Pancreas (tissue), 10 donors: ENCODE results near the gene RAB5B. TPM values are rescaled to one million over a fixed set of nuclear protein-coding genes. Genes with fewer than 3 reads are reported as not detected.
A peak's percentile ranks its signal among the peaks of the same experiment; 100 is the strongest.

Experiments
- ATAC-seq, 4 donors: fragments of 200-7000 bp; cut with Tn5 transposase; one replicate each; pipeline versions ENCODE4 v1.8.0 to v1.9.1; 2020; ENCODE audit warnings: mild to moderate bottlenecking in 4 of 4, moderate library complexity in 4 of 4
- DNase-seq, 6 donors: peaks; one replicate each; pipeline ENCODE4 v3.0.0-alpha.2; 2020
- FAIRE-seq: peaks from 2 replicates; lab custom pipeline; 2012; peaks lifted over from hg19 to GRCh38; lab: Jason Lieb, UNC
- H3K27ac ChIP-seq, 4 donors: fragments of 200-600 bp; sonication (generic); 1 replicate in 3 of 4; 2 replicates in 1 of 4; pipeline versions ENCODE4 v1.5.0 to v1.8.0; 2020
- H3K27me3 ChIP-seq, 4 donors: fragments of 200-600 bp; one replicate each; pipeline ENCODE4 v1.8.0; 2021
- H3K36me3 ChIP-seq, 3 donors: fragments of 200-600 bp; sonication (generic) in 1 of 3; one replicate each; pipeline versions ENCODE4 v1.5.0 to v1.8.0; 2020 to 2021
- H3K4me1 ChIP-seq, 3 donors: fragments of 200-600 bp; one replicate each; pipeline ENCODE4 v1.8.0; 2021
- H3K4me3 ChIP-seq, 4 donors: fragments of 200-600 bp; sonication (generic) in 2 of 4; one replicate each; pipeline versions ENCODE4 v1.5.0 to v1.8.0; 2020 to 2021
- H3K9me3 ChIP-seq, 4 donors: fragments of 200-600 bp; one replicate each; pipeline ENCODE4 v1.8.0; 2021
- CTCF ChIP-seq, 4 donors: fragments of 200-600 bp; sonication (generic) in 3 of 4; IDR thresholded peaks; one replicate each; pipeline versions ENCODE4 v1.5.0 to v1.8.0; 2021; ENCODE audit warnings: antibody characterized with exemption in 4 of 4
- WGBS, 2 donors: extraction: QIAGEN DNeasy Blood & Tissue Kit; methylation state at CpG; one replicate each; pipeline ENCODE4 v1.1.7; 2013; 5-methylcytosine and 5-hydroxymethylcytosine counted together
- intact Hi-C, 3 donors: fragments of 100-400 bp; cut with DNase I; formaldehyde crosslinking; loops; one replicate each; pipeline versions ENCODE4 v1.11.1 to v1.14.2; 2022
- polyA plus RNA-seq, 2 donors: library from polyadenylated mRNA; stranded (reverse); fragments of 200-250 nt; gene quantifications; one replicate each; pipeline ENCODE4 v1.2.3, GENCODE V29; 2013
- total RNA-seq, 6 donors: library from RNA; stranded (reverse); fragmentation: NEBNext Ultra II Directional in 4 of 6; extraction: Animal tissue kit (Norgen Biotek cat#: 25700) in 4 of 6; gene quantifications; one replicate each; pipeline versions ENCODE4 v1.2.1 to v1.2.4, GENCODE V29; 2021 to 2023
- donor health status: healthy with polysubstance abuse.
- donor health status: DM: no; HTN: no; CAD: no; lungs with moderate emphysema.
- donor health status: DM: no; HTN: no; CAD: no.
- donor health status: control.
- donor health status: control.
- donor health status: Bipolar disorder and iron deficiency.
- donor health status: DM: yes; HTN: yes; CAD: no.
- donor health status: DM: no; HTN: no; CAD: no.
- donor health status: DM: no; HTN: no; CAD: no.
- donor health status: DM: yes; HTN: yes; CAD: no.

Gene RAB5B
- total and polyA plus RNA-seq, 8 donors: 19.8 to 76.8 (median 36.4) TPM

- FAIRE-seq (no peak), DNase-seq (peak; percentile 34 to 87 (median 58)), ATAC-seq (peak; percentile 35 to 62 (median 50))
- no peak for TF ChIP-seq CTCF (IDR thresholded peaks at IDR 0.05)
- intact Hi-C loops: loop anchor here in 1 of 3 donors (10.0 kb wide), 1 partner anchor 187 kb away; the partner anchor contains the start of gene GDF11
- Histone ChIP-seq H3K36me3 (no peaks in the 10 kb centered on the region), H3K4me1 (peaks cover 11 to 26% (median 19%) of the 10 kb centered on the region in 3 donors), H3K27me3 (no peaks in the 10 kb centered on the region), H3K27ac (peak overlapping the region; percentile 13 to 73 (median 58)), H3K4me3 (peak overlapping the region; percentile 57 to 78 (median 74)), H3K9me3 (no peaks in the 10 kb centered on the region)
- 1% methylated on average over 52 to 60 of the region's 60 CpGs for WGBS, 2 donors
Measured at GRCh38 chr12:55931780-55932550, 41.9 kb upstream of the RAB5B start.

GRCh38 chr12:55932551-55932910 lies 41.3 kb upstream of the RAB5B start:
- Histone ChIP-seq H3K9me3 (no peaks in the 10 kb centered on the region), H3K4me3 (peak overlapping the region; percentile 57 to 78 (median 74)), H3K27ac (no peak overlapping the region), H3K27me3 (no peaks in the 10 kb centered on the region), H3K4me1 (peaks cover 11 to 26% (median 19%) of the 10 kb centered on the region in 3 donors), H3K36me3 (no peaks in the 10 kb centered on the region)
- WGBS, 2 donors: 3 to 4% methylated on average over 4 of the region's 4 CpGs
- no peak for TF ChIP-seq CTCF (IDR thresholded peaks at IDR 0.05)
- ATAC-seq (peak; percentile 14 to 39 (median 20)), DNase-seq (no peak), FAIRE-seq (no peak)
- intact Hi-C loops: loop anchor here in 1 of 3 donors (10.0 kb wide), 1 partner anchor 188 kb away; the partner anchor contains the start of gene GDF11

- ATAC-seq (no peak), FAIRE-seq (no peak), DNase-seq (no peak)
- no peak overlapping the region for H3K27ac ChIP-seq
- H3K4me1 ChIP-seq: peaks cover 11 to 23% (median 19%) of the 10 kb centered on the region in 3 donors
- no peaks in the 10 kb centered on the region for H3K27me3 ChIP-seq
- 60 to 63% methylated on average over 7 of the region's 7 CpGs for WGBS, 2 donors
- intact Hi-C loops: loop anchor here in 1 of 3 donors (10.0 kb wide), 1 partner anchor 188 kb away; the partner anchor contains the start of gene GDF11
- H3K9me3 ChIP-seq: no peaks in the 10 kb centered on the region
- no peaks in the 10 kb centered on the region for H3K36me3 ChIP-seq
- TF ChIP-seq CTCF (IDR thresholded peaks at IDR 0.05): no peak
- H3K4me3 ChIP-seq: peak overlapping the region in 1 of 4 donors; percentile 3
Measured at GRCh38 chr12:55933169-55933798, 40.6 kb upstream of the RAB5B start.

- peaks cover 11 to 19% (median 19%) of the 10 kb centered on the region in 3 donors for H3K4me1 ChIP-seq
- intact Hi-C loops: loop anchor here in 1 of 3 donors (10.0 kb wide), 1 partner anchor 189 kb away; the partner anchor contains the start of gene GDF11
- WGBS, 2 donors: 97 to 98% methylated on average over 1 of the region's 1 CpG
- H3K9me3 ChIP-seq: no peaks in the 10 kb centered on the region
- no peak for TF ChIP-seq CTCF (IDR thresholded peaks at IDR 0.05)
- no peaks in the 10 kb centered on the region for H3K36me3 ChIP-seq
- no peak for ATAC-seq
- DNase-seq: no peak
- FAIRE-seq: no peak
- H3K27me3 ChIP-seq: no peaks in the 10 kb centered on the region
- no peak overlapping the region for H3K27ac ChIP-seq
- H3K4me3 ChIP-seq: no peak overlapping the region
Measured at GRCh38 chr12:55933799-55934742, 39.8 kb upstream of the RAB5B start.
